Measurements from ENCODE around the gene STK32A. TPM values are rescaled to one million over a fixed set of nuclear protein-coding genes. Genes with fewer than 3 reads are reported as not detected.

STK32A gene
- total and polyA plus RNA-seq, 4 donors: 0.03 to 0.17 (median 0.09) TPM

DNA sequence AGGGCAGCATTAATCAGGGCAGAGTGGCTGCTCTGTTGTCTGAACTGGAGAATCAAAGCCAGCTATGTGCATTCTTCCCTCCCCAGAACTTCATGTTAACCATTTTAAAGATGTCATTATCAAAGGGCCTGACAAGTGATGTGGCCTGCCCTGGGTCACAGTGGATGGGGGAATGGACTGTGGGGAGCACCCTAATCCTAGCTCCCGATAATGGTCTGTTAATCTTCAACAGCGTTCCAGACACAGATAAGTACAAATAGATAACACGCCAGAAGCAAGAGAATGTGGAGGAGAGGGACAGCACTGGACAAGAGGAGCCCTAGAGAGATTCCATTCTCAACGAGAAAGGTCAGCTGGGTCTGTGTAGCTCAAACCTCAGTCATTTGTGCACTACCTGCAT lies 197.5 kb downstream of the STK32A start:
- Histone ChIP-seq H3K9ac (ENCODE audit: low read depth in 1 of 2, low read length in 2 of 2) (no peak overlapping the region), H3K9me3 (ENCODE audit: control insufficient read depth in 4 of 4, low read length in 3 of 4) (no peaks in the 10 kb centered on the region), H3K36me3 (ENCODE audit: control insufficient read depth in 4 of 4, insufficient read depth in 3 of 4, low read depth in 1 of 4, low read length in 3 of 4) (no peaks in the 10 kb centered on the region), H3K27ac (ENCODE audit: low read depth in 1 of 2, low read length in 2 of 2) (no peak overlapping the region), H3K4me3 (ENCODE audit: low read depth in 1 of 3, low read length in 3 of 3) (no peak overlapping the region), H3K27me3 (ENCODE audit: control insufficient read depth in 4 of 4, insufficient read depth in 4 of 4, low read length in 3 of 4) (peaks cover 0 to 6% (median 0%) of the 10 kb centered on the region in 4 donors), H3K4me1 (ENCODE audit: control insufficient read depth in 4 of 4, insufficient read depth in 4 of 4, low read length in 3 of 4) (no peaks in the 10 kb centered on the region)
- TF ChIP-seq RXRA (IDR thresholded peaks at IDR 0.05) (no peak), HNF4A (conservative IDR thresholded peaks at IDR 0.05) (no peak), TAF1 (conservative IDR thresholded peaks at IDR 0.05) (no peak), RAD21 (IDR thresholded peaks at IDR 0.05) (no peak), NR2F2 (IDR thresholded peaks at IDR 0.05) (no peak), GABPA (IDR thresholded peaks at IDR 0.05 in 1 of 2, conservative IDR thresholded peaks at IDR 0.05 in 1 of 2) (no peak), FOXA2 (IDR thresholded peaks at IDR 0.05) (no peak)
- TF ChIP-seq, protein P1, sequence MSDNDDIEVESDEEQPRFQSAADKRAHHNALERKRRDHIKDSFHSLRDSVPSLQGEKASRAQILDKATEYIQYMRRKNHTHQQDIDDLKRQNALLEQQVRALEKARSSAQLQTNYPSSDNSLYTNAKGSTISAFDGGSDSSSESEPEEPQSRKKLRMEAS (IDR thresholded peaks at IDR 0.05): no peak
- TF ChIP-seq, protein P2, sequence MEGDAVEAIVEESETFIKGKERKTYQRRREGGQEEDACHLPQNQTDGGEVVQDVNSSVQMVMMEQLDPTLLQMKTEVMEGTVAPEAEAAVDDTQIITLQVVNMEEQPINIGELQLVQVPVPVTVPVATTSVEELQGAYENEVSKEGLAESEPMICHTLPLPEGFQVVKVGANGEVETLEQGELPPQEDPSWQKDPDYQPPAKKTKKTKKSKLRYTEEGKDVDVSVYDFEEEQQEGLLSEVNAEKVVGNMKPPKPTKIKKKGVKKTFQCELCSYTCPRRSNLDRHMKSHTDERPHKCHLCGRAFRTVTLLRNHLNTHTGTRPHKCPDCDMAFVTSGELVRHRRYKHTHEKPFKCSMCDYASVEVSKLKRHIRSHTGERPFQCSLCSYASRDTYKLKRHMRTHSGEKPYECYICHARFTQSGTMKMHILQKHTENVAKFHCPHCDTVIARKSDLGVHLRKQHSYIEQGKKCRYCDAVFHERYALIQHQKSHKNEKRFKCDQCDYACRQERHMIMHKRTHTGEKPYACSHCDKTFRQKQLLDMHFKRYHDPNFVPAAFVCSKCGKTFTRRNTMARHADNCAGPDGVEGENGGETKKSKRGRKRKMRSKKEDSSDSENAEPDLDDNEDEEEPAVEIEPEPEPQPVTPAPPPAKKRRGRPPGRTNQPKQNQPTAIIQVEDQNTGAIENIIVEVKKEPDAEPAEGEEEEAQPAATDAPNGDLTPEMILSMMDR (IDR thresholded peaks at IDR 0.05; ENCODE audit: low read depth, low read length, missing input control): no peak
- DNase-seq (ENCODE audit: low spot score): no peak
- WGBS: 39% methylated on average over 4 of the region's 4 CpGs

DNA sequence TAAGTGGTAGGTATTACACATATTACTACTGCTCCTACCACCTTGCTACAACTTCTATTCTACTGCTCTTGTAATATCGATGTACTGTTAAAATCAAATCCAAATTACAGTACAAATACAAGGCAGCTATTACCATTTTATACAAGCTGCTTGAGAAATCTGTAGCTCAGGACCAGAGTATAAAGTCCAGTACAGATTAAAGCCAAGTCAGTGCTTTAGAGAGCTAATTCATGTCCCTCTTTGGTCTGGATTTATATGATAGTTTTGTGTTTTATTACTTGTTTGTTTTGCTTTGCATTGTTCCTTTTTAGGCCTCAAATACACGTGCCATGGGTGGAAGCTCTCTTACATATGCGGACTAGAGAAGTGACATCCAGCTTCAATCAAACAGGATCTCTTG lies 199.2 kb downstream of the STK32A start:
- H3K9me3 ChIP-seq (ENCODE audit: control insufficient read depth in 4 of 4, low read length in 3 of 4): no peaks in the 10 kb centered on the region
- no peaks in the 10 kb centered on the region for H3K36me3 ChIP-seq (ENCODE audit: control insufficient read depth in 4 of 4, insufficient read depth in 3 of 4, low read depth in 1 of 4, low read length in 3 of 4)
- peaks cover 0 to 5% (median under 1%) of the 10 kb centered on the region in 4 donors for H3K27me3 ChIP-seq (ENCODE audit: control insufficient read depth in 4 of 4, insufficient read depth in 4 of 4, low read length in 3 of 4)
- WGBS: 84% methylated on average over 3 of the region's 3 CpGs
- no peak for DNase-seq (ENCODE audit: low spot score)
- H3K9ac ChIP-seq (ENCODE audit: low read depth in 1 of 2, low read length in 2 of 2): no peak overlapping the region
- TF ChIP-seq TAF1 (conservative IDR thresholded peaks at IDR 0.05): no peak
- TF ChIP-seq NR2F2 (IDR thresholded peaks at IDR 0.05): no peak
- TF ChIP-seq YY1 (IDR thresholded peaks at IDR 0.05): no peak
- TF ChIP-seq HNF4A (conservative IDR thresholded peaks at IDR 0.05): peak in 1 of 2 donors; percentile 9
- TF ChIP-seq, protein P2 (IDR thresholded peaks at IDR 0.05; ENCODE audit: low read depth, low read length, missing input control): no peak
- TF ChIP-seq RXRA (IDR thresholded peaks at IDR 0.05): no peak
- TF ChIP-seq, protein P3, sequence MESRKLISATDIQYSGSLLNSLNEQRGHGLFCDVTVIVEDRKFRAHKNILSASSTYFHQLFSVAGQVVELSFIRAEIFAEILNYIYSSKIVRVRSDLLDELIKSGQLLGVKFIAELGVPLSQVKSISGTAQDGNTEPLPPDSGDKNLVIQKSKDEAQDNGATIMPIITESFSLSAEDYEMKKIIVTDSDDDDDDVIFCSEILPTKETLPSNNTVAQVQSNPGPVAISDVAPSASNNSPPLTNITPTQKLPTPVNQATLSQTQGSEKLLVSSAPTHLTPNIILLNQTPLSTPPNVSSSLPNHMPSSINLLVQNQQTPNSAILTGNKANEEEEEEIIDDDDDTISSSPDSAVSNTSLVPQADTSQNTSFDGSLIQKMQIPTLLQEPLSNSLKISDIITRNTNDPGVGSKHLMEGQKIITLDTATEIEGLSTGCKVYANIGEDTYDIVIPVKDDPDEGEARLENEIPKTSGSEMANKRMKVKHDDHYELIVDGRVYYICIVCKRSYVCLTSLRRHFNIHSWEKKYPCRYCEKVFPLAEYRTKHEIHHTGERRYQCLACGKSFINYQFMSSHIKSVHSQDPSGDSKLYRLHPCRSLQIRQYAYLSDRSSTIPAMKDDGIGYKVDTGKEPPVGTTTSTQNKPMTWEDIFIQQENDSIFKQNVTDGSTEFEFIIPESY (IDR thresholded peaks at IDR 0.05): no peak
- no peak overlapping the region for H3K27ac ChIP-seq (ENCODE audit: low read depth in 1 of 2, low read length in 2 of 2)
- no peak overlapping the region for H3K4me3 ChIP-seq (ENCODE audit: low read depth in 1 of 3, low read length in 3 of 3)
- no peaks in the 10 kb centered on the region for H3K4me1 ChIP-seq (ENCODE audit: control insufficient read depth in 4 of 4, insufficient read depth in 4 of 4, low read length in 3 of 4)

Data from liver (tissue), 9 donors.